ENCODE results near the gene SHBG.

GRCh38 chr17:7606280-7606679 lies 23.7 kb upstream of the SHBG start:
- TF ChIP-seq CTCF (IDR thresholded peaks at IDR 0.05) (no peak), POLR2A (IDR thresholded peaks at IDR 0.05) (no peak)

Data from esophagus squamous epithelium (tissue), 4 donors.